ENCODE results near the gene PCNX2. TPM values are rescaled to one million over a fixed set of nuclear protein-coding genes. Genes with fewer than 3 reads are reported as not detected.
"Not testable (repeated sequence)": the region's sequence is repeated elsewhere in the genome, so short reads cannot be mapped to it uniquely, and the experiment has no call there.

PCNX2 gene
- total RNA-seq, 2 donors from 2014 or later, result 23.9 to 39.1 TPM

DNA sequence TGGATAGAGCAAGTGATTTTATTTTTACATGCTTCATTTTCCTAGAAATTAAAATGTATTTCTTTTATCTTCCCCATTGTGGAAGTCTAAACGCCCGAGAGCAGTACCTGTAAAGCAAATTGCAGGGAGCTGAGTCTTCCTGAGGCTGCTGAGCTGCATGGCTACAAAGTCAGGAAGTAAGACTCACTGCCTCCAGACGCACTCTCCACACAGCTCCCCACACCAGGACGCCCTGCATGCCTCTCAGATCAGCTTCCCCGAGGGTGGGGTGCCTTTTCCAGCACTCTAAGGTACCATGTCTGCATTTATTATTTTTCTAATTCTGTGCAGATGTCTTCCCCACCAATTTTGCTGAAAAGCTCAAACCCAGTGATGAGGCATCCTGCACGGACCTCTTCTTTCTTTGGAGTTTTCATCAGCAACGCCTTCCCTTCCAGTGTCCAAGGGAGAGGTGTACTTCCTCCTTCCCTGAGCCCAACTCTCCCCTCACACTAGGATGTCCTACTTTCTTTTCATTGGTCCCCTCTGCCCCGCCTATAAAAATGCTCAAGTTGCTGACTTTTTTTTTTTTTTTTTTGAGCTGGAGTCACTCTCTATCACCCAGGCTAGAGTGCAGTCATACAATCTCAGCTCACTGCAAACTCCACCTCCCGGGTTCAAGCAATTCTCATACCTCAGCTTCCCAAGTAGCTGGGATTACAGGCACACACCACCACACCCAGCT, 114.7 kb downstream of the PCNX2 start:
- no peak for DNase-seq
- Histone ChIP-seq H3K9me3 (ENCODE audit: control insufficient read depth, low read length) (peaks cover 29% of the 10 kb centered on the region), H3K4me3 (ENCODE audit: low read length) (no peak overlapping the region), H3K27ac (ENCODE audit: low read depth, low read length) (no peak overlapping the region), H3K27me3 (ENCODE audit: control insufficient read depth, insufficient read depth, low read length, poor library complexity, severe bottlenecking) (no peaks in the 10 kb centered on the region), H3K4me1 (ENCODE audit: control insufficient read depth, insufficient read depth, low read length) (no peaks in the 10 kb centered on the region), H3K9ac (ENCODE audit: extremely low read depth, low read length, poor library complexity, severe bottlenecking) (no peak overlapping the region), H3K36me3 (ENCODE audit: control insufficient read depth, insufficient read depth, low read length) (peaks cover 19% of the 10 kb centered on the region)
- Mint-ChIP-seq H3K27me3 (ENCODE audit: insufficient read depth) (no peaks in the 10 kb centered on the region), H3K36me3 (ENCODE audit: low read depth) (peaks cover 52% of the 10 kb centered on the region), H3K4me1 (peaks cover 14% of the 10 kb centered on the region), H3K27ac (peak overlapping the region; percentile 50), H3K4me3 (no peak overlapping the region), H3K9me3 (no peaks in the 10 kb centered on the region)
- WGBS, 2 experiments (ENCODE audit: insufficient coverage in 1 of 2, insufficient read length in 1 of 2), result 81 to 87% methylated on average over 8 to 9 of the region's 9 CpGs
- TF ChIP-seq, protein P1, sequence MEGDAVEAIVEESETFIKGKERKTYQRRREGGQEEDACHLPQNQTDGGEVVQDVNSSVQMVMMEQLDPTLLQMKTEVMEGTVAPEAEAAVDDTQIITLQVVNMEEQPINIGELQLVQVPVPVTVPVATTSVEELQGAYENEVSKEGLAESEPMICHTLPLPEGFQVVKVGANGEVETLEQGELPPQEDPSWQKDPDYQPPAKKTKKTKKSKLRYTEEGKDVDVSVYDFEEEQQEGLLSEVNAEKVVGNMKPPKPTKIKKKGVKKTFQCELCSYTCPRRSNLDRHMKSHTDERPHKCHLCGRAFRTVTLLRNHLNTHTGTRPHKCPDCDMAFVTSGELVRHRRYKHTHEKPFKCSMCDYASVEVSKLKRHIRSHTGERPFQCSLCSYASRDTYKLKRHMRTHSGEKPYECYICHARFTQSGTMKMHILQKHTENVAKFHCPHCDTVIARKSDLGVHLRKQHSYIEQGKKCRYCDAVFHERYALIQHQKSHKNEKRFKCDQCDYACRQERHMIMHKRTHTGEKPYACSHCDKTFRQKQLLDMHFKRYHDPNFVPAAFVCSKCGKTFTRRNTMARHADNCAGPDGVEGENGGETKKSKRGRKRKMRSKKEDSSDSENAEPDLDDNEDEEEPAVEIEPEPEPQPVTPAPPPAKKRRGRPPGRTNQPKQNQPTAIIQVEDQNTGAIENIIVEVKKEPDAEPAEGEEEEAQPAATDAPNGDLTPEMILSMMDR (conservative IDR thresholded peaks at IDR 0.05), result no peak

DNA sequence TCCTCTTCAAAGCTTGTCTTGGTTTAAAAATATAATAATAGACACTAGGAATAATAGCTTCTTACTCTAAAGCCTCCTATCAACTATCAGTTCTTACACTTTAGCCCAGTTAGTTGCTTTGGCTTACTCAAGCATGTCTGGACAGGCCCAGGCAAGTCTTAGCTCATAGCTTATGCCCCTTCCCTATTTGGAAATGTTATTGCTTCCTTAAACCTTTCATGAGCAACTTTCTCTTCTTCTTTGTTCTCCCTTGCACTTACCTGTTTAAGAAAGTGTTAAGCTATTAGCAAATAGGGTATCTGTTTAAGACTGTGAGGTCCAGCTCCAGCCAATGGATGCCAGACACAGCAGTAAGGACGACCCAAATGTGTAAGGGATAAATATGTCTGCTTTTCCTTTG, 115.9 kb downstream of the PCNX2 start:
- H3K4me3 Mint-ChIP-seq; H3K27me3 ChIP-seq (ENCODE audit: control insufficient read depth, insufficient read depth, low read length, poor library complexity, severe bottlenecking); H3K27ac ChIP-seq (ENCODE audit: low read depth, low read length); H3K4me1 ChIP-seq (ENCODE audit: control insufficient read depth, insufficient read depth, low read length); DNase-seq; H3K9me3 Mint-ChIP-seq; H3K27ac Mint-ChIP-seq; H3K27me3 Mint-ChIP-seq (ENCODE audit: insufficient read depth); H3K4me3 ChIP-seq (ENCODE audit: low read length); H3K9ac ChIP-seq (ENCODE audit: extremely low read depth, low read length, poor library complexity, severe bottlenecking): not testable (repeated sequence)
- Mint-ChIP-seq H3K4me1 (peaks cover 14% of the 10 kb centered on the region), H3K36me3 (ENCODE audit: low read depth) (peaks cover 54% of the 10 kb centered on the region)
- WGBS, 2 experiments (ENCODE audit: insufficient coverage in 1 of 2, insufficient read length in 1 of 2), result 92% methylated on average over 1 of the region's 1 CpG
- H3K36me3 ChIP-seq (ENCODE audit: control insufficient read depth, insufficient read depth, low read length), result peaks cover 19% of the 10 kb centered on the region
- H3K9me3 ChIP-seq (ENCODE audit: control insufficient read depth, low read length), result peaks cover 29% of the 10 kb centered on the region

DNA sequence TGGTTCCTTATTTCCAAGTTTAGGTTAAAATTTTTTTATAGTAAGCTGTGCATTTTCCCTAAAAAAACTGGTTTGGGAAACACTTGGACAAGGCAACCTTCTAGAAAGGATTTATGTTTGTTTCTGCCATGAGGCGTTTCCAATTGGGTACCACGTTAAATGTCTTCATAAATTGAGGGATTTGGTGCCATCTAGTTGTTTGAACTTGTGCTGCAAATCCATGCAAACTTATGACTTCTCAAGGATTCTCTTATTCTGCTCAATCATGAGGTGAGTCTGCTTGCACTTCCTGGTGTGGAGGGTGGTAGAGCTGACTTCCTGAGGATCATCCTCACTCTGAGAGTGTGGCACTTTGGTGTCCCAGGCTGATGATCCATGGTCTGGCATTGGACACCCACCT, 123.3 kb downstream of the PCNX2 start:
- H3K27ac Mint-ChIP-seq, result no peak overlapping the region

More for the DNA sequence above, 123.3 kb downstream of the PCNX2 start:
- Histone ChIP-seq H3K4me3 (ENCODE audit: low read length) (no peak overlapping the region), H3K36me3 (ENCODE audit: control insufficient read depth, insufficient read depth, low read length) (peaks cover 18% of the 10 kb centered on the region), H3K27ac (ENCODE audit: low read depth, low read length) (no peak overlapping the region), H3K27me3 (ENCODE audit: control insufficient read depth, insufficient read depth, low read length, poor library complexity, severe bottlenecking) (no peaks in the 10 kb centered on the region), H3K4me1 (ENCODE audit: control insufficient read depth, insufficient read depth, low read length) (no peaks in the 10 kb centered on the region), H3K9me3 (ENCODE audit: control insufficient read depth, low read length) (peaks cover 27% of the 10 kb centered on the region), H3K9ac (ENCODE audit: extremely low read depth, low read length, poor library complexity, severe bottlenecking) (no peak overlapping the region)
- WGBS, 2 experiments (ENCODE audit: insufficient coverage in 1 of 2, insufficient read length in 1 of 2), result 94 to 95% methylated on average over 2 of the region's 2 CpGs
- no peaks in the 10 kb centered on the region for H3K27me3 Mint-ChIP-seq (ENCODE audit: insufficient read depth)
- TF ChIP-seq, protein P1 (conservative IDR thresholded peaks at IDR 0.05), result peak; percentile 24
- peaks cover 53% of the 10 kb centered on the region for H3K36me3 Mint-ChIP-seq (ENCODE audit: low read depth)
- H3K4me1 Mint-ChIP-seq, result no peaks in the 10 kb centered on the region
- peaks cover 21% of the 10 kb centered on the region for H3K9me3 Mint-ChIP-seq
- DNase-seq, result no peak
- no peak overlapping the region for H3K4me3 Mint-ChIP-seq

All from endodermal cell (in vitro differentiated cells).